ENCODE measurements around the gene ENPP3.

DNA sequence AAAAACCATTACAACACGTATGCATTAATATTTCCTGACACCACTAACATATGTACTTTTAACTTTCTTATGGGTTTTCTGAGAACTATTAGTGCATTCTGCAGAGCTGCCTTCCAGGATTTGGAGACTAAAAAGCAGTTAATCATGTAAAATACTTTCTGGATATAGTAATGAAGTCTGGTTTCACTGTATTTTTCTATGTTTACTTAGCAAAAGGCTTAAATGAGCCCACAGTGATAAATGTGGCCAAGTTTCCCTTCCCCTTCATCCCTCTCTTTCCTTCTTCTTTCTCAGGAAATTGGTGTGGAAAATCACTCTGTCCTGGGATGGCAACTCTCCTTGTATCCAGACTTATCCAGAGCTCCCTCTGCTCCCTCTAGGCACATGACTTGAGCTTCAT lies 141.1 kb downstream of the ENPP3 start:
- TF ChIP-seq CTCF (IDR thresholded peaks at IDR 0.05; ENCODE audit: poor library complexity), result no peak
- no peak for TF ChIP-seq EZH2 (IDR thresholded peaks at IDR 0.05; ENCODE audit: borderline replicate concordance)

Data from hepatocyte (in vitro differentiated cells).